ENCODE data around the gene FITM2.
"Not testable (repeated sequence)": the region's sequence is repeated elsewhere in the genome, so short reads cannot be mapped to it uniquely, and the experiment has no call there.

FITM2 gene

GRCh38 chr20:44348168-44348659, 37.2 kb upstream of the FITM2 start:
- TF ChIP-seq ZFP30 (CRISPR knock-in tag; IDR thresholded peaks at IDR 0.05) (no peak), ARNTL (CRISPR knock-in tag; IDR thresholded peaks at IDR 0.05; ENCODE audit: borderline replicate concordance, low read depth) (no peak), CSDC2 (CRISPR knock-in tag; IDR thresholded peaks at IDR 0.05) (no peak), ZNF8 (CRISPR knock-in tag; IDR thresholded peaks at IDR 0.05) (no peak), PATZ1 (CRISPR knock-in tag; IDR thresholded peaks at IDR 0.05; ENCODE audit: borderline replicate concordance) (no peak), RARB (CRISPR knock-in tag; IDR thresholded peaks at IDR 0.05) (no peak), ZNF565 (CRISPR knock-in tag; conservative IDR thresholded peaks at IDR 0.05; ENCODE audit: low read depth) (no peak), TSHZ2 (CRISPR knock-in tag; IDR thresholded peaks at IDR 0.05) (no peak), TOX (CRISPR knock-in tag; IDR thresholded peaks at IDR 0.05; ENCODE audit: borderline replicate concordance) (no peak), BACH2 (CRISPR knock-in tag; IDR thresholded peaks at IDR 0.05; ENCODE audit: borderline replicate concordance) (no peak), GLIS3 (CRISPR knock-in tag; IDR thresholded peaks at IDR 0.05) (no peak), ISL1 (CRISPR knock-in tag; IDR thresholded peaks at IDR 0.05) (no peak), CSRNP3 (CRISPR knock-in tag; IDR thresholded peaks at IDR 0.05) (no peak), CREB5 (CRISPR knock-in tag; IDR thresholded peaks at IDR 0.05; ENCODE audit: low read depth) (no peak), ZFP3 (CRISPR knock-in tag; IDR thresholded peaks at IDR 0.05) (no peak), ZC3H10 (CRISPR knock-in tag; IDR thresholded peaks at IDR 0.05) (no peak)
- ATAC-seq: no peak

GRCh38 chr20:44345941-44346340, 34.9 kb upstream of the FITM2 start:
- not testable (repeated sequence) for ATAC-seq

GRCh38 chr20:44345147-44345546, 34.1 kb upstream of the FITM2 start:
- no peak for ATAC-seq
- TF ChIP-seq GLIS3 (CRISPR knock-in tag; IDR thresholded peaks at IDR 0.05) (no peak), OSR1 (CRISPR knock-in tag; IDR thresholded peaks at IDR 0.05) (no peak), ARNTL (CRISPR knock-in tag; IDR thresholded peaks at IDR 0.05; ENCODE audit: borderline replicate concordance, low read depth) (no peak), RARB (CRISPR knock-in tag; IDR thresholded peaks at IDR 0.05) (no peak), ZFP30 (CRISPR knock-in tag; IDR thresholded peaks at IDR 0.05) (no peak), TSHZ2 (CRISPR knock-in tag; IDR thresholded peaks at IDR 0.05) (no peak), ZNF8 (CRISPR knock-in tag; IDR thresholded peaks at IDR 0.05) (no peak), TOX (CRISPR knock-in tag; IDR thresholded peaks at IDR 0.05; ENCODE audit: borderline replicate concordance) (no peak), ISL1 (CRISPR knock-in tag; IDR thresholded peaks at IDR 0.05) (no peak)

GRCh38 chr20:44344723-44345122, 33.7 kb upstream of the FITM2 start:
- TF ChIP-seq PATZ1 (CRISPR knock-in tag; IDR thresholded peaks at IDR 0.05; ENCODE audit: borderline replicate concordance): no peak
- no peak for TF ChIP-seq OSR1 (CRISPR knock-in tag; IDR thresholded peaks at IDR 0.05)
- no peak for TF ChIP-seq BACH2 (CRISPR knock-in tag; IDR thresholded peaks at IDR 0.05; ENCODE audit: borderline replicate concordance)
- ATAC-seq: no peak

Data from SK-N-SH treated with all-trans-retinoic acid at 6 μM for 48 hours (cell line).